CD4-positive, alpha-beta T cell treated with Interleukin-4 for 1 hour (primary cell): Measurements from ENCODE around the gene CELF1.
"Not testable (repeated sequence)": the region's sequence is repeated elsewhere in the genome, so short reads cannot be mapped to it uniquely, and the experiment has no call there.

Experiments used
- DNase-seq, 2 donors: peaks; one replicate each; pipeline ENCODE4 v3.0.0-alpha.2; 2020 to 2022

Gene CELF1

GRCh38 chr11:47536915-47537314 is 16.0 kb downstream of the CELF1 start:
- no peak for DNase-seq

DNA sequence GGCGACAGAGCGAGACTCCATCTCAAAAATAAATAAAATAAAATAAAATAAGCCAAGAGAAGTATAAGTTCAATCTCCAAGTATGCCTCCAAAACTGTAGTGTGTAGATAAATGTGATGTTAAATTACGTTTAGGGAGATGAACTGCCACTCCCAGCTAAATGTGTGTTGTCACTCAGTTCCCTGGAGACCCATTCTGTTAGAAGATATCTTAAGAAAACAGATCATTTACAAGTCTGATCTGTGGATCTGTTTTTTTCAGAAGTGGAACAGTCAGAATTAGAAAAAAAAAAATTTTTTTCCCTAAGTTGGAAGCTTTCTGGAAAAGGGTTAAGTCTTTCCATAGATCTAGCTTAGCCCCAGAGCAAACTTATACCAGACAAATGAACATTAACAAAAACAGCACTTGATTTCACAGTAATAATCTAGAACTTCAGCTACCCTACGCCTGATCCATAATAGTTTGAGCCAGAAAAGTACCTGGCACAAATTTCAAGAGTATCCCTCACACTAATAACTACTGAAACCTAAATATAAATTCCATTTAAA is 18.2 kb downstream of the CELF1 start:
- DNase-seq: no peak

DNA sequence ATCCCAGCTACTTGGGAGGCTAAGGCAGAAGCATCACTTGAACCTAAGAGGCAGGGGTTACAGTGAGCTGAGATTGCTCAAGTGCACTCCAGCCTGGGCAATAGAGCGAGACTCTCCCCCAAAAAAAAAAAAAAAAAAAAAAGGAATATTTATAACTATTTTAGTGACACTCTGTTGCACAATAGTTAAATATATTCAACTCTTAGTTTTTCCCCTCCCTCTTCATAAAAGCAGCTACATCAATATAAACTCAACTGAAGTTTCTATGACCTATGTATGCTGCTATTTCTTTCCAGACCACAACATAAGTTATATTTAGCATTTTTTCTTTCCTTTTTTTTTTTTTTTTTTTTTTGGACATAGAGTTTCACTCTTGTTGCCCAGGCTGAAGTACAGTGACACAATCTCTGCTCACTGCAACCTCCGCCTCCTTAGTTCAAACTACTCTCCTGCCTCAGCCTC is 19.2 kb downstream of the CELF1 start:
- no peak for DNase-seq

DNA sequence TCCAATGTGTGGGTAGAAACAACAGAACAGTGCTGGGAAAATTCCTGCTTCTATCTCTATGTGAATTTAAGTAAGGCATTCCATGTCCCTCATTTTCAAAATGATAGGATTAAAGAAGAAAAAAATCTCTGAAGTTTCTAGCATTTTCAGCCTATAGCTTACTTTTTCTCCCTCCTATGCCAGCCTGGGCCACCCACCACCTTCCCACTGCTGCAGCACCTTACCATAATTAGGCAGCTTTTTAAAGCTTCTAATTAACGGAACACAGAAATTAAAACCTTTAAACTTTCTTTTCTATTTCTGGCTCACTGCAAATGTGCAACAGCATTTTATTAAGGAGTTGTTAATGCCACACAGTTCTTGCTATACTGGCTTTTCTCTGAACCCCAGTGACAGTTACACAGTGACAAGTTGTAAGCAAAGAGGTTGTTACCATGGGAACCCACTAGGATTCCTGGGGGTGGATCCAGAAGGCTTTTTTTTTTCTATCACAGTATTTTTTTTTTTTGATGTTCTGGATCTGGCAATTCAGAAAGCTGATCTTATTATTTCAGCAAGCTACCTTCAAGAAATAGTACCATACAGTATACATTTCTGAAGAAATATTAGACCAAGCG is 20.2 kb downstream of the CELF1 start:
- DNase-seq: no peak

DNA sequence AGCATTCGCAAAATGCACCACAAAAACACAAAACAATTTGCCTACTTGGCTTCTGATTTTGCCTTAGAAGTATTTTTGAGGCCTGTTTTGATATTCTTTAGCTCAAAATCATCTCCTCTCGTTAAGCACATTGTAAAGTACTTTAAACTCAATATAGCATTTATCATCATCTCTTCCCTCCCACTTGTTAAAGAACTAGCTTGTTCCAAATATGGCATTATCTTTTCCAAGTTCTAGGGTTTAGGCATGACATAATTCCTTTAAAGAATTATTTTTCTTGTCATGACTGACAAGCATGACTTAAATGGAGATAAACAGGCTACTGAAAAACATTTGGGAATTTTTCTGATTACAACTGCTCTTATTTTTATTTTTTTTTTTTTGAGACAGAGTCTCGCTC is 21.3 kb downstream of the CELF1 start:
- no peak for DNase-seq

- DNase-seq: not testable (repeated sequence)
Observed at GRCh38 chr11:47530721-47531120, 22.2 kb downstream of the CELF1 start.

DNA sequence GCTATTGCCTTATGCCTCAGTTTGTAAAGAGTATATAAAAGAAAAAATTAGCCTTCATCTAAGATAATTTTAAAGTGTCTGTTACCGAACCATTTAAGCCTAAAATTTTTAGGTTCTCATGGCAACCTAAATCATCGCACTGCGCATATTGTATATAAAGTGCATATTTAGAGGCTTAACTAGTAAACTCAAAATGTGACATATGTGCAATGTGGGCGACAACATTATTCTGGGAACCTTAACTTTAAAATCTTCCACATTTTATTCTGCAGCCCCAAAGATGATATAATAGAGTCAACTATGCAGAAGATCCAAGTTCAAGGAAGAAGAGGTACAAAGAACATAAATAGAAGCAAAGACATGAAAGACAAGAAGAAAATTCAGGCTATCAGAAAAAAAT is 23.0 kb downstream of the CELF1 start:
- DNase-seq: no peak

- no peak for DNase-seq
Observed at GRCh38 chr11:47527186-47527585, 25.7 kb downstream of the CELF1 start.

DNA sequence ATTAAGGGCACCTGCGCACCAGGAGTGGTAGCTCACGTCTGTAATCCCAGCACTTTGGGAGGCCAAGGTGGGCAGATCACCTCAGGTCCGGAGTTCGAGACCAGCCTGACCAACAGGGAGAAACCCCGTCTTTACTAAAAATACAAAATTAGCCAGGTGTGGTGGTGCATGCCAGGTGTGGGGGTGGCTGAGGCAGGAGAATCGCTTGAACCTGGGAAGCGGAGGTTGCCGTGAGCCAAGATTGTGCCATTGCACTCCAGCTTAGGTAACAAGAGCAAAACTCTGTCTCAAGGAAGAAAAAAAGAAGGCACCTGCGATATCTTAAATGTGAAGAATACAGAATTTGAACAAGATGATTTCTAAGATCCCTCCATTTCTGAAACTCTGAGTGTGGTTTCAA is 26.9 kb downstream of the CELF1 start:
- DNase-seq: not testable (repeated sequence)

DNA sequence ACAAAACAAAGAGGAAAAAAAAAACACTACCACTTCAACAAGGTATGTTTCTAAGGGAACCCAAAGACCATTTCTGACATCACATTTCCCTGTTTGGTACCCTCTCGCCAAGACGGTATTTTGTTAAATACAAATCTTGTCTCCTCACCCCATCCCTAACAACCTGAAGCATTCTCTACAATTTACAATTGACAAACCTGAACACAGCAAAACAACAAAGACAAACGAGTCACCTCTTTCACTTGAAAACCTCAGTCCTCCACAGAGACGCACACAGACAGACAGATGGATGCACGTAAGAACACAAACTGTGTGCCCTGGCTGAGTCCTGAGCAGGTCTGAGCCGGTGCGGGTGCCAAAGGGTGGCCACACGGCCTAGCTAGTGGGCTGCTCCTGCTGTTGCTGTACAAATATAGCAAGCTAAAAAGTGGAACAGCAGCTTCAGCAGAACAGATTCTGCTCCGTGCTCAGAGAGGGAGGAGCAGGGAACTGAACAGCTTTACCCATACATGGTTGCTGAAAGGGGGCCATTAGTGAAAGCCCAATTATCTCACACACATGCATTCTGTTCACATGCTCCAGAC is 28.5 kb downstream of the CELF1 start:
- DNase-seq: peak; percentile 35 to 54

DNA sequence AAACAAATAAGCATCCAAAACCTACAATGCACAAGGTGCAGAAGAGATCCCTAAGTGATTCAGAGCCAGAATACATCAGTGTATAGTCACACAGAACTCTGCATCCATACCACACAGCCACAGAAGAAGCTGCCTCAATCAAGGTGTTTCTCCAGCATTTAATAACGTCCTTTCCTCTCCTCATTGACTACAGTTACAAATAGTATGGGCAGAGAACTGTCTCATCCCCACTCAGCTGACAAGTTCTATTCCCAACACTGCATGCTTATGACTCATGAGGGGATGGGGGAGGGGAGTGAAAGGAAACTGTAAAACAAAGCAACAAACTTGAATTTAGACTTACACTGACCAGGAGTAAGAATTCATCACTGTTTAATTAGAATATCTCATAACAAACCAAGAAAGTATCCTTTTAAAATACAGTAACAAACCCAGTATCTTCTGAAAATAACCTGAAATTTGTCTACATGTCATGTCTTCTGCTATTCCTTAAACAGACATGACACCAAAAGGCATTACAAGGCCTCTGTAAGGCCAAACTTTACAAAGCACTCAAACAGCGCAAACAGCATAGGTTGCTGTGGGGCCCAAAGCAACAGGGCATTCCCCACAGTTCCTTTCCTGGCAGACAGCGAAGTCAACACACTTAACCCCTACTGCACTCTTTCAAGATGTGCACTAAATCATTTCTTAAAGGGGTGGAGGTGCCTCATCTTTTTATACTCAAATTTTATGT is 29.3 kb downstream of the CELF1 start:
- peak; percentile 55 to 60 for DNase-seq

- no peak for DNase-seq
Observed at GRCh38 chr11:47518212-47518964, 34.5 kb downstream of the CELF1 start.

DNA sequence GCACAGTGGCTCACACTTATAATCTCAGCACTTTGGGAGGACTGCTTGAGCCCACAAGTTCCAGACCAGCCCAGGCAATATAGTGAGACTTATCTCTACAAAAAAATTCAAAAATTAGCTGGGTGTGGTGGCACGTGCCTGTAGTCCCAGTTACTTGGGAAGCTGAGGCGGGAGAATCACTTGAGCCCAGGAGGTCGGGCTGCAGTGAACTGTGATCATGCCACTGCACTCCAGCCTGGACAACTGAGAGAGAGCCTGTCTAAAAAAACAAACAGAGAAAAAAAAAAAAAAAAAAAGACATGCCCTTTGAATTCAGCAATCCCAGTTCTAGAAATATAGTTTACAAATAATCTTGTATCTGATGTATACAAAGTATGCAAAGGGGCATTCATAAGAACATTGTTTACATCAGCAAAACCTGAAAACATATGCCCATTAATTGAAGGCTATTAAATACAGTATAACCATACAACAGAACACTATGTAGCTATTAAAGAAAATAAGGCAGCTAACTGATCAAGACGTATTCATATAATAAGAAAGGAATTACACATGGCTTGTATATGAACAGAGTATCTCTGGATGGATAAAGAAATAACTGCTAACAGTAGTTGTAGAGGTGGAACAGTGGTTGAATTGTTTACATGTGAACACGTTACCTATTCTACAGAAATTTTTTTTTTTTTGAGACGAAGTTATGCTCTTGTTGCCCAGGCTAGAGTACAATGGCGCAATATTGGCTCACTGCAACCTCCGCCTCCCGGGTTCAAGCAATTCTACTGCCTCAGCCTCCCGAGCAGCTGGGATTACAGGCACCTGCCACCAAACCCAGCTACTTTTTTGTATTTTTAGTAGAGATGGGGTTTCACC is 35.7 kb downstream of the CELF1 start:
- DNase-seq: no peak

- DNase-seq: no peak
Observed at GRCh38 chr11:47516155-47516554, 36.8 kb downstream of the CELF1 start.

- peak in 1 of 2 donors; percentile 22 for DNase-seq
Observed at GRCh38 chr11:47514825-47515647, 37.9 kb downstream of the CELF1 start.

GRCh38 chr11:47512701-47513100 is 40.2 kb downstream of the CELF1 start:
- DNase-seq: no peak

DNA sequence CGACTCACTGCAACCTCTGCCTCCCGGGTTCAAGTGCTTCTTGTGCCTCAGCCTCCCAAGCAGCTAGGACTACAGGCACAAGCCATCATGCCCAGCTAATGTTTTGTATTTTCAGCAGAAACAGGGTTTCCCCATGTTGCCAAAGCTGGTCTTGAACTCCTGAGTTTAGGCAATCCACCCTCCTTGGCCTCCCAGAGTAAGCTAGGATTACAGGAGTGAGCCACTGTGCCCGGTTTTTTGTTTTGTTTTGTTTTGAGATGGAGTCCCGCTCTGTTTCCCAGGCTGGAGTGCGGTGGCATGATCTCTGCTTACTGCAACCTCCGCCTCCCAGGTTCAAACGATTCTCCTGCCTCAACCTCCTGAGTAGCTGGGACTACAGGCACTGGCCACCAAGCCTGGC is 41.0 kb downstream of the CELF1 start:
- no peak for DNase-seq

DNA sequence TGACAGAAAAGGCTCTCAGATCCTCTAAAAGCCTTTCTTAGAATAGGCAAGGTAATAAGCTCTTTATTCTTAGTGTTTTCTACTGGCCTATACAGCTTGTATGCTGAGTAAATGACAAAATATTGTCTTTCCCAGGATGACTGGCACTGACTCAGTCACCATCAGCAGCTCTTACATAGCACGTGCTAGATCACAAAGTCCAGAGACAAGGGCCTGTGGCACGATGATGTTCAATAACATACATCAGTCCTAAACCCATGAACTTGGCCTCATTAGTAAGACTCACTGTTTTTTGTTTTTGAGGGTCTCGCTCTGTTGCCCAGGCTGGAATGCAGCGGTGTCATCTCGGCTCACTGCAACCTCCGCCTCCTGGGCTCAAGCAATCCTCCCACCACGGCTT is 42.7 kb downstream of the CELF1 start:
- no peak for DNase-seq

- DNase-seq: peak in 1 of 2 donors; percentile 31
Observed at GRCh38 chr11:47509077-47509536, 43.8 kb downstream of the CELF1 start.

DNA sequence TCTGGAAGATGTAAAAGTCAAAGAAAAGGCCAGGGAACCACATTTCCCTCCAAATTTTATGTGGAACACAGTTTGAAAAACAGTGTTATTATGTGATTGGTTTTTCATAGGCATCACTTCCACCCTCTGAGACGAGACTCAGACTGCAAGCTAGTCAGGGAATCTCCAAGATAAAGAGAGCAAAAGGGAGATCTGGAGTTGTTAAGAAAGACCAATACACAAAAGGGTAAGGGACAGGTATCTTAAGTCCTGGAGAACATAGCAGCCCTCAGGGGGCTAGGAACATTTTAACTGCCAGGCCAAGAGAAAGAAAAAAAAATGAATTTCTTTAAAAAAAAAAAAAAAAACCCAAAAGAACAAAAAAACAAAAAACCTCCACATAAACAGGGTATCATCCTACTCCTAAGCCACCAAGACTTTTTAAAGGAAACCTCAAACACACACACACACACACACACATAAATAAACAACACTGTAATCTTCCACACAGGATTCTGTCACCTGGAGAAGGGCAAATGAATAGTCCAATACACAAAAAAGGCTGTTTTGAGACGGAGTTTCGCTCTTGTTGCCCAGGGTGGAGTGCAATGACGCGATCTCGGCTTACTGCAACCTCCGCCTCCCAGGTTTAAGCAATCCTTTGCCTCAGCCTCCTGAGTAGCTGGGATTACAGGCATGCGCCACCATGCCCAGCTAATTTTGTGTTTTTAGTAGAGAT is 44.5 kb downstream of the CELF1 start:
- no peak for DNase-seq
